H4 (cell line): ENCODE data around the gene YBEY. TPM values are rescaled to one million over a fixed set of nuclear protein-coding genes. Genes with fewer than 3 reads are reported as not detected.

Source experiments
- DNase-seq: peaks from one replicate; pipeline ENCODE4 v3.0.0-alpha.2; 2015; ENCODE audit warnings: low spot score
- total RNA-seq: library from RNA; depleted of rRNA; stranded (reverse); fragments of >200 nt; shearing (Covaris generic); gene quantifications from 2 replicates; pipeline ENCODE4 v1.2.3, GENCODE V29; 2014

Gene YBEY
- total RNA-seq, 1 experiment from 2014 or later = 38.2 TPM

- no peak for DNase-seq
These were observed 21.4 kb upstream of the YBEY start for GRCh38 chr21:46264690-46265144.

GRCh38 chr21:46265736-46266525, 20.2 kb upstream of the YBEY start:
- no peak for DNase-seq

GRCh38 chr21:46266946-46267345, 19.2 kb upstream of the YBEY start:
- DNase-seq = no peak

- DNase-seq = no peak
These were observed 17.8 kb upstream of the YBEY start for GRCh38 chr21:46268371-46268770.

GRCh38 chr21:46269466-46269865, 16.7 kb upstream of the YBEY start:
- no peak for DNase-seq

- DNase-seq = no peak
These were observed 12.8 kb upstream of the YBEY start for GRCh38 chr21:46273341-46273740.

GRCh38 chr21:46274797-46275390, 11.2 kb upstream of the YBEY start:
- no peak for DNase-seq

GRCh38 chr21:46284077-46284644, 2.0 kb upstream of the YBEY start:
- no peak for DNase-seq

GRCh38 chr21:46284733-46285132, 1.4 kb upstream of the YBEY start:
- DNase-seq = no peak

GRCh38 chr21:46285206-46285661, 908 bp upstream of the YBEY start, which contains the start of gene MCM3AP:
TSS of gene MCM3AP (minus strand) at chr21:46285611. CDS start at chr21:46285286, 325 bp downstream.
- no peak for DNase-seq

GRCh38 chr21:46286648-46287002, 483 bp downstream of the YBEY start:
- no peak for DNase-seq

- DNase-seq = no peak
These were observed 1.4 kb downstream of the YBEY start for GRCh38 chr21:46287541-46287940.

- no peak for DNase-seq
These were observed 3.6 kb downstream of the YBEY start for GRCh38 chr21:46289655-46290179.

GRCh38 chr21:46291561-46291960, 5.4 kb downstream of the YBEY start:
- no peak for DNase-seq

- DNase-seq = peak; percentile 45
These were observed 8.6 kb downstream of the YBEY start for GRCh38 chr21:46294647-46295176.

GRCh38 chr21:46295177-46295770, 9.1 kb downstream of the YBEY start:
- DNase-seq = no peak

GRCh38 chr21:46295996-46296752, 10.0 kb downstream of the YBEY start:
- DNase-seq = no peak

- DNase-seq = no peak
These were observed 11.5 kb downstream of the YBEY start for GRCh38 chr21:46297338-46298271.

GRCh38 chr21:46299167-46299566, 13.0 kb downstream of the YBEY start:
- DNase-seq = no peak

- DNase-seq = no peak
These were observed 15.6 kb downstream of the YBEY start for GRCh38 chr21:46301759-46302158.
